NCI-H460 (cell line): Measurements from ENCODE around the gene AKT1. TPM values are rescaled to one million over a fixed set of nuclear protein-coding genes. Genes with fewer than 3 reads are reported as not detected.

Experiments used
- DNase-seq: peaks from one replicate; pipeline ENCODE4 v3.0.0-alpha.2; 2016; ENCODE audit warnings: low read depth; ENCODE audit errors: extremely low read depth
- total RNA-seq: library from RNA; depleted of rRNA; stranded (reverse); fragments of >200 nt; shearing (Covaris generic); gene quantifications from 2 replicates; pipeline ENCODE4 v1.2.3, GENCODE V29; 2014

The AKT1 gene
- total RNA-seq, 1 experiment from 2014 or later = 83.9 TPM

GRCh38 chr14:104788161-104788818 is 7.3 kb downstream of the AKT1 start:
- DNase-seq = no peak

- no peak for DNase-seq
These were observed 7.8 kb downstream of the AKT1 start for GRCh38 chr14:104787736-104788135.

- DNase-seq = no peak
These were observed 8.5 kb downstream of the AKT1 start for GRCh38 chr14:104786726-104787675.

GRCh38 chr14:104786091-104786586 is 9.4 kb downstream of the AKT1 start:
- DNase-seq = no peak

GRCh38 chr14:104785708-104786080 is 9.9 kb downstream of the AKT1 start:
- DNase-seq = no peak

GRCh38 chr14:104784846-104785707 is 10.5 kb downstream of the AKT1 start:
- DNase-seq = no peak

- DNase-seq = no peak
These were observed 11.4 kb downstream of the AKT1 start for GRCh38 chr14:104784218-104784568.

- DNase-seq = no peak
These were observed 11.9 kb downstream of the AKT1 start for GRCh38 chr14:104783484-104784217.

- DNase-seq = no peak
These were observed 12.8 kb downstream of the AKT1 start for GRCh38 chr14:104782808-104783139.

GRCh38 chr14:104782086-104782807 is 13.3 kb downstream of the AKT1 start:
- DNase-seq = no peak

GRCh38 chr14:104781271-104782077 is 14.1 kb downstream of the AKT1 start:
- no peak for DNase-seq

GRCh38 chr14:104780513-104781030 is 15.0 kb downstream of the AKT1 start:
- DNase-seq = no peak

GRCh38 chr14:104779776-104780512 is 15.6 kb downstream of the AKT1 start:
- DNase-seq = no peak

- no peak for DNase-seq
These were observed 16.7 kb downstream of the AKT1 start for GRCh38 chr14:104778694-104779331.

- DNase-seq = no peak
These were observed 17.7 kb downstream of the AKT1 start for GRCh38 chr14:104777808-104778249.

GRCh38 chr14:104776961-104777807 is 18.4 kb downstream of the AKT1 start:
- no peak for DNase-seq
